Measurements from ENCODE around the gene LRRC73.
"Not testable (repeated sequence)": the region's sequence is repeated elsewhere in the genome, so short reads cannot be mapped to it uniquely, and the experiment has no call there.

LRRC73 gene

DNA sequence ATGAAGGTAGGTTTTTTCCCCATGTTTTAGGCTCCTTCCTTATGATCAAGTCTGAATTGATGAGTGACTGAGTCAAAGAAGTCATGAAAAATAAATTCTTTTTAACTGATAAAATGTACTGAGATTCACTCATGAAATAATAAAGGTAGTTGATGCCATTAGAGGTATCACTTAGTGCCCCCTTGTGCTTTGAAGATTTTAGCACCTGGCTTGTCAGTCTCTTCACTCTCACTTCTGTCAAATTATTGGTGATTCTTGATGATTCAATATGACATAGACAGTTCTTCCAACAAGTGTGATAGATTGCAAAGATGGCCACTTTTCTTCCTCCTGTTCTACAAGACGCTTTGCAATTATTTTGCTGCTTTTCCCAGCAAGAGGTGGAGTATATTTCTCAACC lies 50.6 kb downstream of the LRRC73 start:
- DNase-seq = no peak

GRCh38 chr6:43458154-43458553 lies 52.0 kb downstream of the LRRC73 start:
- not testable (repeated sequence) for DNase-seq

GRCh38 chr6:43457643-43458042 lies 52.5 kb downstream of the LRRC73 start:
- no peak for DNase-seq

All from EL (cell line).